Measurements from ENCODE around the gene IQSEC2. TPM values are rescaled to one million over a fixed set of nuclear protein-coding genes. Genes with fewer than 3 reads are reported as not detected.

Gene IQSEC2
- total RNA-seq, 4 donors from 2014 or later: 12.2 to 14.8 (median 14.0) TPM

GRCh38 chrX:53288189-53288588, 6.8 kb upstream of the IQSEC2 start:
- DNase-seq (ENCODE audit: low spot score): no peak
- TF ChIP-seq CTCF (IDR thresholded peaks at IDR 0.05): no peak
- no peak for ATAC-seq (ENCODE audit: low FRiP score)

DNA sequence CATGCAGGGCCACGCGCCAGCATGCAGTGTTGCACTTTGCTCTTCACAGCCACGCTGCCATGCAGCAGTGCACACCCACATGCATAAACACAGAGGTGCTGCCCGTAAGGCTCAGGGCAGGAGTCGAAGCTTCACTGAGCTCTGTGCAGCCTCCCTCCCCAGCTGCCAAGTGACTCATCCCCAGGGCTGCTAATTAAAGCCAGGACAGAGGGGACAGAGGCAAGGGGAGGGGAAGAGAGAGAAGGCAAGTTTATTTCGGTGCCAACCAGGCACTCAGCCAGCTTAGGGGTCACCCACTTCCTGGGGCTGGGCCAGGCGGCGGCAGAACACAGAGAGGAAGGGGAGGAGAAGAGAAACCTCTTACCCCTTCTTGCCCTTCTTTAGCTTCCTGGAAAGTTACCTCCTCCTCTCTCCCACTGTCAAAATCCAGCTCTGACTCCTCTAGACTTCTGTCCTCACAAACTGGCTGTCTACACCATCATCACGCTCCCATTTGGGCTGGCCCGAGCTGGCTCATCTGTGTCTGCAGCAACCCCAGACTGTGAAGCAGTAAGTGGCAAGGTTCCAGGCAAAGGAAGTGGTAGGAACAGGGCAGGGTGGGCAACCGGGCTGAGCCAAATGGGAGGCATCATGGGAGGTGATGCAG, 6.2 kb upstream of the IQSEC2 start:
- TF ChIP-seq CTCF (IDR thresholded peaks at IDR 0.05): no peak
- ATAC-seq (ENCODE audit: low FRiP score): peak; percentile 65
- no peak for DNase-seq (ENCODE audit: low spot score)

GRCh38 chrX:53286171-53286570, 4.8 kb upstream of the IQSEC2 start:
- DNase-seq (ENCODE audit: low spot score) (no peak), ATAC-seq (ENCODE audit: low FRiP score) (no peak)
- TF ChIP-seq CTCF (IDR thresholded peaks at IDR 0.05): no peak

DNA sequence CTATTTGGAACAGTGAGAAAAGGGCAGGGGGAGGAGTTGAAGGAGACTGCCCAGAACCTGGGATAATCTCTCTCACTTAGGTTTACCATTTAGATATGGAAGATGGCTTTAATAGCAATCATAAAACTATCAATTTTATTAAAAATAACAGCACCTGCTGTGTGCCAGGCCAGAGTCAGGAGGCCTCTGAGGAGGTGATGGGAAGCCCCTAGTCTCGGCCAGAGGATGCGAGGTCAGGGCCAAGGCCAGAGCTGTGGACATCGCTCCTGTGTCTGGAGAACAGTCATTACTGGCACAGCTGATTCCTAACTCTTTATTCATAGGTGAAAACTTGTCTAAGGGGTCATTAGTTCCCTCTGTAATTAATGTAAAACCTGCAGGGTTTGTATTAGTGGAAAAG, 4.2 kb upstream of the IQSEC2 start:
- no peak for DNase-seq (ENCODE audit: low spot score)
- TF ChIP-seq CTCF (IDR thresholded peaks at IDR 0.05): no peak
- ATAC-seq (ENCODE audit: low FRiP score): no peak

GRCh38 chrX:53284684-53285447, 3.5 kb upstream of the IQSEC2 start:
- TF ChIP-seq CTCF (IDR thresholded peaks at IDR 0.05): no peak
- peak; percentile 41 for ATAC-seq (ENCODE audit: low FRiP score)
- no peak for DNase-seq (ENCODE audit: low spot score)

DNA sequence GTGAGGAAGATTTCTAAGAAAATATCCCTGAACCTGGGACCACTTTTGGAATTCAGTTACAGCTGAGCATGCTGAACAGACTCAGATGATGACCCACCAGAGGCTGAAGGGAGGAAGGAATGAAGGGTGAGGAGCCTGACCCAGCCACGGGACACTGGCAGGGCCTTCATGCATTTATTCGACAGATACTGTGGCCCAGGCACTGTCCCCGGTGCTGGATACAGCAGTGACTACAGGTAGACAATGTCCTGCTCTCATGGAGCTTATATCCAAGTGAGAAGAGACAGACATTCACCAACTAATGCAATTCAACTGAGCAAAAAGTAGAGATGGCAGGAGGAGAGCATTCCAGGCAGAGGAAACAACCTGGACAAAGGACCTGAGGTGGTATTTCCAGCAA, 2.2 kb upstream of the IQSEC2 start:
- TF ChIP-seq CTCF (IDR thresholded peaks at IDR 0.05): no peak
- DNase-seq (ENCODE audit: low spot score) (no peak), ATAC-seq (ENCODE audit: low FRiP score) (no peak)

- ATAC-seq (ENCODE audit: low FRiP score) (no peak), DNase-seq (ENCODE audit: low spot score) (no peak)
- TF ChIP-seq CTCF (IDR thresholded peaks at IDR 0.05): no peak
These were observed 1.7 kb upstream of the IQSEC2 start for GRCh38 chrX:53283099-53283498.

All from omental fat pad (tissue), 4 donors.